Fibroblast of skin of right quadriceps (primary cell): Measurements from ENCODE around the gene GRK4.
A peak's percentile ranks its signal among the peaks of the same experiment; 100 is the strongest.
"Not testable (repeated sequence)": the region's sequence is repeated elsewhere in the genome, so short reads cannot be mapped to it uniquely, and the experiment has no call there.

Experiments
- DNase-seq: peaks from one replicate; pipeline ENCODE4 v3.0.0-alpha.2; 2013

GRK4 gene

GRCh38 chr4:3043282-3044020 lies 80.1 kb downstream of the GRK4 start:
- DNase-seq, result no peak

- peak; percentile 64 for DNase-seq
Measured at GRCh38 chr4:3044870-3045819, 81.8 kb downstream of the GRK4 start.

- no peak for DNase-seq
Measured at GRCh38 chr4:3046162-3046561, 82.8 kb downstream of the GRK4 start.

GRCh38 chr4:3046623-3047022 lies 83.3 kb downstream of the GRK4 start:
- DNase-seq, result no peak

GRCh38 chr4:3047464-3048286 lies 84.3 kb downstream of the GRK4 start:
- DNase-seq, result peak; percentile 23

- DNase-seq, result not testable (repeated sequence)
Measured at GRCh38 chr4:3051141-3051897, 87.9 kb downstream of the GRK4 start.

GRCh38 chr4:3054169-3054759 lies 90.9 kb downstream of the GRK4 start:
- DNase-seq, result no peak

- DNase-seq, result no peak
Measured at GRCh38 chr4:3059943-3060342, 96.6 kb downstream of the GRK4 start.

GRCh38 chr4:3060946-3061345 lies 97.6 kb downstream of the GRK4 start:
- DNase-seq, result no peak

GRCh38 chr4:3062471-3062870 lies 99.1 kb downstream of the GRK4 start:
- peak; percentile 68 for DNase-seq

- DNase-seq, result no peak
Measured at GRCh38 chr4:3065551-3065950, 102.2 kb downstream of the GRK4 start.

GRCh38 chr4:3066836-3067400 lies 103.5 kb downstream of the GRK4 start:
- peak; percentile 55 for DNase-seq

GRCh38 chr4:3067473-3068001 lies 104.2 kb downstream of the GRK4 start:
- no peak for DNase-seq

- no peak for DNase-seq
Measured at GRCh38 chr4:3069661-3070199, 106.4 kb downstream of the GRK4 start.

- DNase-seq, result peak; percentile 60
Measured at GRCh38 chr4:3070709-3071500, 107.5 kb downstream of the GRK4 start.

GRCh38 chr4:3071811-3072210 lies 108.4 kb downstream of the GRK4 start:
- DNase-seq, result no peak

- no peak for DNase-seq
Measured at GRCh38 chr4:3073158-3074077, 110.0 kb downstream of the GRK4 start.

GRCh38 chr4:3074078-3074845 lies 110.9 kb downstream of the GRK4 start, which contains the start of the genes HTT and HTT-AS:
Gene HTT (plus strand): TSS chr4:3074681. CDS start chr4:3074826, 145 bp downstream.
Gene HTT-AS (minus strand): TSS chr4:3074538.
- peak; percentile 94 for DNase-seq
